ENCODE measurements around the gene WDR83. TPM values are rescaled to one million over a fixed set of nuclear protein-coding genes. Genes with fewer than 3 reads are reported as not detected.

Gene WDR83
- total and polyA plus RNA-seq, 2 of the 8 experiments (the other 6 are each of a cell fraction or from before 2014, with no cell fraction given) = 12.6 to 15.3 TPM

DNA sequence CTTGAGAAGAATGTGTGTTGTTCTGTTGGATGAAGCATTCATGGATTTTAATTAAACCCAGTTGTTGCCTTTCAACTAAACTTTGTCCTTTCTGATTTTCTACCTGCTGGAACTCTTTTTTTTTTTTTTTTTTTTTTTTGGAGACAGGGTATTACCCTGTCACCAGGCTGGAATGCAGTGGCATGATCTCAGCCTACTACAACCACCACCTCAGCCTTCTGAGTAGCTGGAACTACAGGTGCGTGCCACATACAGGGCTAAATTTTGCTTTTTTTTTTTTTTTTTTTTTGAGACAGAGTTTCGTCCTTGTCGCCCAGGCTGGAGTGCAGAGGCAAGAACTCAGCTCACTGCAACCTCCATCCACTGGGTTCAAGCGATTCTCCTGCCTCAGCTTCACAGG lies 49.0 kb upstream of the WDR83 start (continued):
- TF ChIP-seq, protein P1, sequence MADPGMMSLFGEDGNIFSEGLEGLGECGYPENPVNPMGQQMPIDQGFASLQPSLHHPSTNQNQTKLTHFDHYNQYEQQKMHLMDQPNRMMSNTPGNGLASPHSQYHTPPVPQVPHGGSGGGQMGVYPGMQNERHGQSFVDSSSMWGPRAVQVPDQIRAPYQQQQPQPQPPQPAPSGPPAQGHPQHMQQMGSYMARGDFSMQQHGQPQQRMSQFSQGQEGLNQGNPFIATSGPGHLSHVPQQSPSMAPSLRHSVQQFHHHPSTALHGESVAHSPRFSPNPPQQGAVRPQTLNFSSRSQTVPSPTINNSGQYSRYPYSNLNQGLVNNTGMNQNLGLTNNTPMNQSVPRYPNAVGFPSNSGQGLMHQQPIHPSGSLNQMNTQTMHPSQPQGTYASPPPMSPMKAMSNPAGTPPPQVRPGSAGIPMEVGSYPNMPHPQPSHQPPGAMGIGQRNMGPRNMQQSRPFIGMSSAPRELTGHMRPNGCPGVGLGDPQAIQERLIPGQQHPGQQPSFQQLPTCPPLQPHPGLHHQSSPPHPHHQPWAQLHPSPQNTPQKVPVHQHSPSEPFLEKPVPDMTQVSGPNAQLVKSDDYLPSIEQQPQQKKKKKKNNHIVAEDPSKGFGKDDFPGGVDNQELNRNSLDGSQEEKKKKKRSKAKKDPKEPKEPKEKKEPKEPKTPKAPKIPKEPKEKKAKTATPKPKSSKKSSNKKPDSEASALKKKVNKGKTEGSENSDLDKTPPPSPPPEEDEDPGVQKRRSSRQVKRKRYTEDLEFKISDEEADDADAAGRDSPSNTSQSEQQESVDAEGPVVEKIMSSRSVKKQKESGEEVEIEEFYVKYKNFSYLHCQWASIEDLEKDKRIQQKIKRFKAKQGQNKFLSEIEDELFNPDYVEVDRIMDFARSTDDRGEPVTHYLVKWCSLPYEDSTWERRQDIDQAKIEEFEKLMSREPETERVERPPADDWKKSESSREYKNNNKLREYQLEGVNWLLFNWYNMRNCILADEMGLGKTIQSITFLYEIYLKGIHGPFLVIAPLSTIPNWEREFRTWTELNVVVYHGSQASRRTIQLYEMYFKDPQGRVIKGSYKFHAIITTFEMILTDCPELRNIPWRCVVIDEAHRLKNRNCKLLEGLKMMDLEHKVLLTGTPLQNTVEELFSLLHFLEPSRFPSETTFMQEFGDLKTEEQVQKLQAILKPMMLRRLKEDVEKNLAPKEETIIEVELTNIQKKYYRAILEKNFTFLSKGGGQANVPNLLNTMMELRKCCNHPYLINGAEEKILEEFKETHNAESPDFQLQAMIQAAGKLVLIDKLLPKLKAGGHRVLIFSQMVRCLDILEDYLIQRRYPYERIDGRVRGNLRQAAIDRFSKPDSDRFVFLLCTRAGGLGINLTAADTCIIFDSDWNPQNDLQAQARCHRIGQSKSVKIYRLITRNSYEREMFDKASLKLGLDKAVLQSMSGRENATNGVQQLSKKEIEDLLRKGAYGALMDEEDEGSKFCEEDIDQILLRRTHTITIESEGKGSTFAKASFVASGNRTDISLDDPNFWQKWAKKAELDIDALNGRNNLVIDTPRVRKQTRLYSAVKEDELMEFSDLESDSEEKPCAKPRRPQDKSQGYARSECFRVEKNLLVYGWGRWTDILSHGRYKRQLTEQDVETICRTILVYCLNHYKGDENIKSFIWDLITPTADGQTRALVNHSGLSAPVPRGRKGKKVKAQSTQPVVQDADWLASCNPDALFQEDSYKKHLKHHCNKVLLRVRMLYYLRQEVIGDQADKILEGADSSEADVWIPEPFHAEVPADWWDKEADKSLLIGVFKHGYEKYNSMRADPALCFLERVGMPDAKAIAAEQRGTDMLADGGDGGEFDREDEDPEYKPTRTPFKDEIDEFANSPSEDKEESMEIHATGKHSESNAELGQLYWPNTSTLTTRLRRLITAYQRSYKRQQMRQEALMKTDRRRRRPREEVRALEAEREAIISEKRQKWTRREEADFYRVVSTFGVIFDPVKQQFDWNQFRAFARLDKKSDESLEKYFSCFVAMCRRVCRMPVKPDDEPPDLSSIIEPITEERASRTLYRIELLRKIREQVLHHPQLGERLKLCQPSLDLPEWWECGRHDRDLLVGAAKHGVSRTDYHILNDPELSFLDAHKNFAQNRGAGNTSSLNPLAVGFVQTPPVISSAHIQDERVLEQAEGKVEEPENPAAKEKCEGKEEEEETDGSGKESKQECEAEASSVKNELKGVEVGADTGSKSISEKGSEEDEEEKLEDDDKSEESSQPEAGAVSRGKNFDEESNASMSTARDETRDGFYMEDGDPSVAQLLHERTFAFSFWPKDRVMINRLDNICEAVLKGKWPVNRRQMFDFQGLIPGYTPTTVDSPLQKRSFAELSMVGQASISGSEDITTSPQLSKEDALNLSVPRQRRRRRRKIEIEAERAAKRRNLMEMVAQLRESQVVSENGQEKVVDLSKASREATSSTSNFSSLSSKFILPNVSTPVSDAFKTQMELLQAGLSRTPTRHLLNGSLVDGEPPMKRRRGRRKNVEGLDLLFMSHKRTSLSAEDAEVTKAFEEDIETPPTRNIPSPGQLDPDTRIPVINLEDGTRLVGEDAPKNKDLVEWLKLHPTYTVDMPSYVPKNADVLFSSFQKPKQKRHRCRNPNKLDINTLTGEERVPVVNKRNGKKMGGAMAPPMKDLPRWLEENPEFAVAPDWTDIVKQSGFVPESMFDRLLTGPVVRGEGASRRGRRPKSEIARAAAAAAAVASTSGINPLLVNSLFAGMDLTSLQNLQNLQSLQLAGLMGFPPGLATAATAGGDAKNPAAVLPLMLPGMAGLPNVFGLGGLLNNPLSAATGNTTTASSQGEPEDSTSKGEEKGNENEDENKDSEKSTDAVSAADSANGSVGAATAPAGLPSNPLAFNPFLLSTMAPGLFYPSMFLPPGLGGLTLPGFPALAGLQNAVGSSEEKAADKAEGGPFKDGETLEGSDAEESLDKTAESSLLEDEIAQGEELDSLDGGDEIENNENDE (IDR thresholded peaks at IDR 0.05; ENCODE audit: insufficient replicate concordance, low read length) = no peak
- TF ChIP-seq RXRA (IDR thresholded peaks at IDR 0.05; ENCODE audit: insufficient read depth, low read depth, low read length) (no peak), BCL11A (IDR thresholded peaks at IDR 0.05; ENCODE audit: low read depth in 2 of 2, low read length in 2 of 2) (no peak), RFX5 (IDR thresholded peaks at IDR 0.05; ENCODE audit: borderline replicate concordance, low read depth, low read length) (no peak), HDAC6 (IDR thresholded peaks at IDR 0.05; ENCODE audit: low read depth, low read length) (no peak), TEAD4 (IDR thresholded peaks at IDR 0.05; ENCODE audit: low read depth, low read length) (no peak), PHF8 (conservative IDR thresholded peaks at IDR 0.05; ENCODE audit: low read depth, low read length) (no peak), FOSL1 (IDR thresholded peaks at IDR 0.05; ENCODE audit: insufficient read depth, low read depth, low read length) (no peak)

Data from H1 (cell line).